Activated B cell treated with CpG ODN at 0.5 μM for 24 hours (primary cell): ENCODE data around the gene TADA1. TPM values are rescaled to one million over a fixed set of nuclear protein-coding genes. Genes with fewer than 3 reads are reported as not detected.
A peak's percentile ranks its signal among the peaks of the same experiment; 100 is the strongest.

Source experiments
- ATAC-seq: fragments of 200-7000 bp; cut with Tn5 transposase; one replicate; pipeline ENCODE4 v1.10.0; 2021; ENCODE audit warnings: low read depth, mild to moderate bottlenecking, moderate library complexity
- CTCF ChIA-PET: fragments of 350-600 bp; sonication (Branson Sonifier 250); formaldehyde crosslinking; loops from one replicate; lab custom pipeline; 2021; ENCODE audit warnings: antibody characterized with exemption; lab: Charles Lee
- POLR2A ChIA-PET: fragments of 350-600 bp; sonication (Branson Sonifier 250); formaldehyde crosslinking; loops from one replicate; lab custom pipeline; 2021; ENCODE audit warnings: antibody characterized with exemption; lab: Charles Lee
- DNase-seq: peaks from one replicate; pipeline ENCODE4 v3.0.0; 2022
- H3K27ac Mint-ChIP-seq: one replicate; pipeline ENCODE4 v1.8.0; 2020; ENCODE audit warnings: mixed read lengths
- H3K27me3 Mint-ChIP-seq: one replicate; pipeline ENCODE4 v1.8.0; 2021; ENCODE audit warnings: mixed read lengths
- H3K36me3 Mint-ChIP-seq: one replicate; pipeline ENCODE4 v1.8.0; 2021; ENCODE audit warnings: low read depth, mixed read lengths
- H3K4me1 Mint-ChIP-seq: one replicate; pipeline ENCODE4 v1.8.0; 2021; ENCODE audit warnings: mixed read lengths
- H3K4me3 Mint-ChIP-seq: one replicate; pipeline ENCODE4 v1.8.0; 2020; ENCODE audit warnings: mild to moderate bottlenecking, mixed read lengths
- H3K9me3 Mint-ChIP-seq: one replicate; pipeline ENCODE4 v1.8.0; 2020; ENCODE audit warnings: mixed read lengths
- CTCF ChIP-seq: fragments of 200-600 bp; IDR thresholded peaks from one replicate; pipeline ENCODE4 v1.8.0; 2022; ENCODE audit warnings: antibody characterized with exemption, mild to moderate bottlenecking
- intact Hi-C: fragments of 100-400 bp; cut with micrococcal nuclease; formaldehyde crosslinking; loops from one replicate; pipeline ENCODE4 v1.15.1; 2024
- total RNA-seq: library from RNA; stranded (reverse); gene quantifications from 2 replicates; pipeline ENCODE4 v1.2.3, GENCODE V29; 2022

Gene TADA1
- total RNA-seq, 1 donor from 2014 or later: 15.3 TPM

GRCh38 chr1:166865926-166866325, 10.1 kb downstream of the TADA1 start:
- Mint-ChIP-seq H3K4me3 (no peak overlapping the region), H3K4me1 (no peaks in the 10 kb centered on the region), H3K27ac (no peak overlapping the region), H3K9me3 (no peaks in the 10 kb centered on the region), H3K27me3 (no peaks in the 10 kb centered on the region), H3K36me3 (peaks cover 69% of the 10 kb centered on the region)
- POLR2A ChIA-PET: no interaction called here
- DNase-seq: no peak
- CTCF ChIA-PET: no interaction called here
- no peak for TF ChIP-seq CTCF
- ATAC-seq: no peak
- intact Hi-C loops: no loop called here

DNA sequence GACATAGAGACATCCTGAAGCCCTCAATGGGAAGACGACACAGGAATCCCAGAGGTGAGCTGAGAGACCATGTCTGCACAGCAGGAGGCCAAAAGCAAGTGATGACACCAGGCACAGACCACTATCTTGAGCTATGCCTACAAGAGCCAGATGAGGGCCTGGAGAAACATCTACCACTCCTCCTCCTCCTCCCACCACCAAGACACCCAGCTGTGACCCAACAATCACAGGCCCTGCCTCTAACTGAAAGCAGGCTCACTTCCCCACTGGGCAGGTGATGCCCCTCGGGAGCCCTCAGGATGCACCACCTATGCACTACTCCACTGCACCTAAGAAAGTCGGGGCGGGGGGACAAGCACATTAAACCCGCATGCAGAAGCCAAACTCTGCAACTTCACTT, 16.5 kb downstream of the TADA1 start:
- H3K27me3 Mint-ChIP-seq: no peaks in the 10 kb centered on the region
- H3K36me3 Mint-ChIP-seq: peaks cover 80% of the 10 kb centered on the region
- DNase-seq (no peak), ATAC-seq (peak; percentile 47)
- peaks cover 9% of the 10 kb centered on the region for H3K4me1 Mint-ChIP-seq
- CTCF ChIA-PET: no interaction called here
- no peak overlapping the region for H3K4me3 Mint-ChIP-seq
- intact Hi-C loops: no loop called here
- H3K27ac Mint-ChIP-seq: peak overlapping the region; percentile 55
- POLR2A ChIA-PET: interaction anchor here (1.1 kb wide), 1 partner anchor 20 kb away, joined by 4 read pairs; the partner anchor contains the start of gene POGK
- no peak for TF ChIP-seq CTCF
- no peaks in the 10 kb centered on the region for H3K9me3 Mint-ChIP-seq

GRCh38 chr1:166858726-166859419, 17.2 kb downstream of the TADA1 start:
- H3K4me3 Mint-ChIP-seq: no peak overlapping the region
- no peak for ATAC-seq
- no peaks in the 10 kb centered on the region for H3K27me3 Mint-ChIP-seq
- DNase-seq: no peak
- H3K4me1 Mint-ChIP-seq: peaks cover 9% of the 10 kb centered on the region
- POLR2A ChIA-PET: interaction anchor here (1.1 kb wide), 1 partner anchor 20 kb away, joined by 4 read pairs; the partner anchor contains the start of gene POGK
- no peaks in the 10 kb centered on the region for H3K9me3 Mint-ChIP-seq
- H3K36me3 Mint-ChIP-seq: peaks cover 81% of the 10 kb centered on the region
- no peak overlapping the region for H3K27ac Mint-ChIP-seq
- CTCF ChIA-PET: no interaction called here
- intact Hi-C loops: no loop called here
- no peak for TF ChIP-seq CTCF

DNA sequence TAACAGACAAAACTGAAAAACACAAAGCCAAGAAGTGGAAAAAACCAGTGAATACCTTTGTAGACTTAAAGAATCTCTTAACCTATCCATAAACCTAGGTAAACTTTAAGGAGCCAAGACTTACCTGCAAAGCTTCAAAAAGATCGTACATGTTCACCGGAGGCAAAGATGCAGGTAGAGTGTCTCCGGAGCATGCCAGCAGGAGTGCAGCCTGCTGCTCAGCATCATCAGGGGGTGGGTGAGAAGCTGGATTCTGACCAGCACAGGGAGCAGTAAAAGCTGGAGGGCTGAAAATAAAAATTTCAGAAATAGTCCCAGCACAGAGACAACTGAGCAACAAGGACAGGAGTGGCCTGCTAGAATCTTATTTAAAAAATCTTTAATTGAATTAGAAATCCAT, 18.1 kb downstream of the TADA1 start:
- Mint-ChIP-seq H3K27me3 (no peaks in the 10 kb centered on the region), H3K36me3 (peaks cover 83% of the 10 kb centered on the region), H3K27ac (no peak overlapping the region), H3K9me3 (no peaks in the 10 kb centered on the region), H3K4me1 (peaks cover 9% of the 10 kb centered on the region), H3K4me3 (no peak overlapping the region)
- no peak for TF ChIP-seq CTCF
- ATAC-seq (no peak), DNase-seq (no peak)
- CTCF ChIA-PET: no interaction called here
- intact Hi-C loops: no loop called here
- POLR2A ChIA-PET: no interaction called here

- Mint-ChIP-seq H3K4me1 (peaks cover 11% of the 10 kb centered on the region), H3K27ac (no peak overlapping the region), H3K36me3 (peaks cover 87% of the 10 kb centered on the region), H3K4me3 (no peak overlapping the region), H3K9me3 (no peaks in the 10 kb centered on the region), H3K27me3 (no peaks in the 10 kb centered on the region)
- intact Hi-C loops: no loop called here
- ChIA-PET POLR2A (no interaction called here), CTCF (no interaction called here)
- no peak for ATAC-seq
- DNase-seq: no peak
- no peak for TF ChIP-seq CTCF
Observed at GRCh38 chr1:166855558-166855957, 20.5 kb downstream of the TADA1 start.
